ENCODE data around the gene PTGER1. TPM values are rescaled to one million over a fixed set of nuclear protein-coding genes. Genes with fewer than 3 reads are reported as not detected.

The PTGER1 gene
- total and polyA plus RNA-seq, 12 donors, result 0.16 to 0.17 TPM; not detected in 10

DNA sequence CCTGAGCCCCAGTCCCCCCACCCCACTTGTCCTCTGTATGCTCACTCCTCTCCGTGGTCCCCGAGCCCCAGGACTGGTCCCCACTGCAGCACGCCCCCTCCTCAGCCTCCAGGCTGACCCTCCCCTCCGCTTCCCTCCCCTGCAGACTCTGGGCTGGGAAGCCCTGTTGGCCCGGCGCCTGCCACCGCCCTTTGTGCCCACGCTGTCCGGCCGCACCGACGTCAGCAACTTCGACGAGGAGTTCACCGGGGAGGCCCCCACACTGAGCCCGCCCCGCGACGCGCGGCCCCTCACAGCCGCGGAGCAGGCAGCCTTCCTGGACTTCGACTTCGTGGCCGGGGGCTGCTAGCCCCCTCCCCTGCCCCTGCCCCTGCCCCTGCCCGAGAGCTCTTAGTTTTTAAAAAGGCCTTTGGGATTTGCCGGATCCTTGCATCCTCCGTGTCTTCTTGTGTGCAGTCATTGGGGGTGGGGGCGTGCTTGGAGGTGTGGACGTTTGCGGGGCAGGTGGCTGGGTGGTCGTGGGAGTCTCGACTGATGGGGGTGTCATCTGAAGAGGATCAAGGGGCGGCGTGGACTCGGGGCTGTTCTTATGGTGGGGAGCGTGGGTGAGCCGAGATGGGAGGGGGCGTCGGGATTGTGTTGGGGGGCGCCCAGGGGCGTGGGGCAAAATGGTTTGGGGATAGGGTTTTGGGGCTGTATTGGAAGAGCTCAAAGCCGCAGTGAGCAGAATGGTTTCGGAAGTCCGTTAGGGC, 3.5 kb downstream of the PTGER1 start:
- DNase-seq, result no peak
- ATAC-seq, result no peak
- intact Hi-C loops (cut with DNase I), result loop anchor here in 5 of 10 donors (5.0 to 10.0 kb wide), 4 partner anchors 34 to 337 kb away; partner anchors contain the start of genes ASF1B (in 1 of the 5) and PKN1 (in 1 of the 5)
- H3K4me1 ChIP-seq, result peaks cover 11 to 39% (median 29%) of the 10 kb centered on the region in 9 donors
- H3K9me3 ChIP-seq, result no peaks in the 10 kb centered on the region
- H3K36me3 ChIP-seq, result peaks cover 0 to 51% (median 42%) of the 10 kb centered on the region in 9 donors
- H3K27me3 ChIP-seq, result peaks cover 4 to 39% (median 31%) of the 10 kb centered on the region in 7 donors
- TF ChIP-seq, protein P1, sequence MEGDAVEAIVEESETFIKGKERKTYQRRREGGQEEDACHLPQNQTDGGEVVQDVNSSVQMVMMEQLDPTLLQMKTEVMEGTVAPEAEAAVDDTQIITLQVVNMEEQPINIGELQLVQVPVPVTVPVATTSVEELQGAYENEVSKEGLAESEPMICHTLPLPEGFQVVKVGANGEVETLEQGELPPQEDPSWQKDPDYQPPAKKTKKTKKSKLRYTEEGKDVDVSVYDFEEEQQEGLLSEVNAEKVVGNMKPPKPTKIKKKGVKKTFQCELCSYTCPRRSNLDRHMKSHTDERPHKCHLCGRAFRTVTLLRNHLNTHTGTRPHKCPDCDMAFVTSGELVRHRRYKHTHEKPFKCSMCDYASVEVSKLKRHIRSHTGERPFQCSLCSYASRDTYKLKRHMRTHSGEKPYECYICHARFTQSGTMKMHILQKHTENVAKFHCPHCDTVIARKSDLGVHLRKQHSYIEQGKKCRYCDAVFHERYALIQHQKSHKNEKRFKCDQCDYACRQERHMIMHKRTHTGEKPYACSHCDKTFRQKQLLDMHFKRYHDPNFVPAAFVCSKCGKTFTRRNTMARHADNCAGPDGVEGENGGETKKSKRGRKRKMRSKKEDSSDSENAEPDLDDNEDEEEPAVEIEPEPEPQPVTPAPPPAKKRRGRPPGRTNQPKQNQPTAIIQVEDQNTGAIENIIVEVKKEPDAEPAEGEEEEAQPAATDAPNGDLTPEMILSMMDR (IDR thresholded peaks at IDR 0.05), result no peak
- peak overlapping the region in 3 of 10 donors; percentile 35 to 39 (median 35) for H3K4me3 ChIP-seq
- 72 to 78% methylated on average over 38 to 46 of the region's 46 CpGs for WGBS, 2 donors
- no peak overlapping the region for H3K27ac ChIP-seq

DNA sequence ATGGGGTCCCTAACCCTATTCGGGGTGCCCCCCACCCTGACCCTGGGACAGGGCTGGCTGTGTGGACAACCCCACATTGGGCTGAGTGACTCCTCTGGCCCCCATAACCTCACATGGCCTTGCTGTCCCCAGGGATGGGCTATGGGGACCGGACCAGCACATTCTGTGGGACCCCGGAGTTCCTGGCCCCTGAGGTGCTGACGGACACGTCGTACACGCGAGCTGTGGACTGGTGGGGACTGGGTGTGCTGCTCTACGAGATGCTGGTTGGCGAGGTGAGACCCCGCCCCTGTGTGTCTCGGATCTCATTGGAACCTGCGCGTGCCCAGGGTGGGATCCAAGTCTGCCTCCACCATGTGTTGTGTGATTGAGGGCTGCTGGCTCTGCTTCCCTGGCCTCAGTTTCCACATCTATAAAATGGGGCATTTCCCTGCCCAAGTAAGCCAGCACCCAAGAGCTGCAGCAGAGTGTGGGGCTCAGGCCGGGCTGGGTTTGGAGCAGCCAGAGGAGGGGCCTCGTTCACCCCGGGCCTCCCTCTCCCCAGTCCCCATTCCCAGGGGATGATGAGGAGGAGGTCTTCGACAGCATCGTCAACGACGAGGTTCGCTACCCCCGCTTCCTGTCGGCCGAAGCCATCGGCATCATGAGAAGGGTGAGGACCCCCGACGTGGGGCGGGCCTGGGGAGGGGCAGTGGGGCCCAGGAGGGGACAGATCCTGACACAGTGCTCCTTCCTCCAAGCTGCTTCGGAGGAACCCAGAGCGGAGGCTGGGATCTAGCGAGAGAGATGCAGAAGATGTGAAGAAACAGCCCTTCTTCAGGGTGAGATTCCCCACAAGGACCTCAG, 4.9 kb downstream of the PTGER1 start:
- H3K36me3 ChIP-seq, result peaks cover 0 to 65% (median 53%) of the 10 kb centered on the region in 9 donors
- H3K9me3 ChIP-seq, result no peaks in the 10 kb centered on the region
- H3K4me3 ChIP-seq, result no peak overlapping the region
- ATAC-seq, result no peak
- 83 to 84% methylated on average over 32 of the region's 32 CpGs for WGBS, 2 donors
- intact Hi-C loops (cut with DNase I), result loop anchor here in 5 of 10 donors (5.0 to 10.0 kb wide), 4 partner anchors 33 to 335 kb away; partner anchors contain the start of genes ASF1B (in 1 of the 5) and PKN1 (in 1 of the 5)
- no peak for DNase-seq
- TF ChIP-seq, protein P1 (IDR thresholded peaks at IDR 0.05), result no peak
- H3K27me3 ChIP-seq, result peaks cover 4 to 30% (median 26%) of the 10 kb centered on the region in 7 donors
- no peak overlapping the region for H3K27ac ChIP-seq
- H3K4me1 ChIP-seq, result peaks cover 11 to 32% (median 20%) of the 10 kb centered on the region in 9 donors

DNA sequence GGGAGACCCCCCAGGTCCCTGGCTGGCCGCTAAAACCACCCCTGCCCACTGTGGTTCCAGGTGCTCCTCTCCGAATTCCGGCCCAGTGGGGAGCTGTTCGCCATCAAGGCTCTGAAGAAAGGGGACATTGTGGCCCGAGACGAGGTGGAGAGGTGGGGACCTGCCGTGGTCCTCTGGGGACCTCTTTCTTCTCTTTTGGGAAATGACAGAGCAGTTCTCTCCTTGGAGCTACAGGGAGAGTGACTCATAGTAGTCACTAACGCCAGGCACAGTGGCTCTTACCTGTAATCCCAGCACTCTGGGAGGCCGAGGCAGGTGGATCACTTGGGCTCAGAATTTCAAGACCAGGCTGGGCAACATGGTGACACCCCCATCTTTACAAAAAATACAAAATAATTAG, 7.3 kb downstream of the PTGER1 start:
- 77 to 79% methylated on average over 9 of the region's 9 CpGs for WGBS, 2 donors
- DNase-seq, result no peak
- Histone ChIP-seq H3K4me1 (peaks cover 8 to 12% (median 10%) of the 10 kb centered on the region in 9 donors), H3K36me3 (peaks cover 0 to 89% (median 71%) of the 10 kb centered on the region in 9 donors), H3K4me3 (no peak overlapping the region), H3K27ac (no peak overlapping the region), H3K9me3 (no peaks in the 10 kb centered on the region), H3K27me3 (peaks cover 0 to 8% (median 6%) of the 10 kb centered on the region in 7 donors)
- intact Hi-C loops (cut with DNase I), result no loop called here
- TF ChIP-seq, protein P1 (IDR thresholded peaks at IDR 0.05), result no peak
- no peak for ATAC-seq

DNA sequence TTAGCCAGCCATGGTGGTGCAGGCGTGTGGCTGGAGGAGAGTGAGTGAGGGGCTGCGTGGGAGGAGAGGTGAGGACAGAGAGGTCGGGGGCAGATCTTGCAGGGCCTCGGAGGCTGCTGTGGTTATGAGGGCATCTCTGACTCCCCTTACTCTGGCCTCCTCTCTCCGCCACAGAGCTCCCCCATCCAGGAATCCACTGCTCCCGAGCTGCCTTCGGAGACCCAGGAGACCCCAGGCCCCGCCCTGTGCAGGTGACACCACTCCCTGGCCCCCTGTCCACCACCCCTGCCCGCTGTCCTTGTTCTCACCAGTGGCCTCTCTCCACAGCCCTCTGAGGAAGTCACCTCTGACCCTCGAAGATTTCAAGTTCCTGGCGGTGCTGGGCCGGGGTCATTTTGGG, 7.8 kb downstream of the PTGER1 start:
- TF ChIP-seq, protein P1 (IDR thresholded peaks at IDR 0.05), result no peak
- no peak overlapping the region for H3K4me3 ChIP-seq
- H3K4me1 ChIP-seq, result peaks cover 5 to 8% (median 6%) of the 10 kb centered on the region in 9 donors
- DNase-seq, result no peak
- 81 to 83% methylated on average over 12 of the region's 12 CpGs for WGBS, 2 donors
- no peak for ATAC-seq
- H3K27me3 ChIP-seq, result peaks cover 0 to 4% (median 2%) of the 10 kb centered on the region in 7 donors
- intact Hi-C loops (cut with DNase I), result no loop called here
- H3K27ac ChIP-seq, result no peak overlapping the region
- no peaks in the 10 kb centered on the region for H3K9me3 ChIP-seq
- H3K36me3 ChIP-seq, result peaks cover 0 to 94% (median 71%) of the 10 kb centered on the region in 9 donors

Measured in heart right ventricle (tissue), 16 donors.